K562 (cell line): ENCODE measurements around the gene HAPLN3. TPM values are rescaled to one million over a fixed set of nuclear protein-coding genes. Genes with fewer than 3 reads are reported as not detected.

Experiments
- ADNP ChIP-seq: fragments of 200-800 bp; sonication (Bioruptor generic); IDR thresholded peaks from 2 replicates; pipeline ENCODE4 v1.6.1; 2016; ENCODE audit warnings: missing genetic modification characterization, missing compliant biosample characterization
- BACH1 ChIP-seq: fragments of 200-800 bp; sonication (Bioruptor generic); IDR thresholded peaks from 2 replicates; pipeline ENCODE4 v1.6.1; 2016; ENCODE audit warnings: missing genetic modification characterization, missing compliant biosample characterization
- CBFA2T2 ChIP-seq: fragments of 450-650 bp; conservative IDR thresholded peaks from 2 replicates; pipeline ENCODE4 v1.6.1; 2017; ENCODE audit warnings: mild to moderate bottlenecking
- CBX3 ChIP-seq, 2 experiments: IDR thresholded peaks; 1 replicate in 1 of 2; 2 replicates in 1 of 2; pipeline ENCODE4 v1.6.1; 2012; ENCODE audit warnings: inconsistent platforms in 2 of 2, low read length in 2 of 2, borderline replicate concordance in 1 of 2, control low read depth in 1 of 2
- CSDE1 ChIP-seq, 2 experiments: fragments of 450-650 bp; IDR thresholded peaks; 2 replicates each; pipeline ENCODE4 v1.6.1; 2016; ENCODE audit warnings: mild to moderate bottlenecking in 1 of 2
- DDX20 ChIP-seq: fragments of 450-650 bp; IDR thresholded peaks from 2 replicates; pipeline ENCODE4 v1.6.1; 2016; ENCODE audit warnings: missing genetic modification characterization, low read depth, mild to moderate bottlenecking, missing compliant biosample characterization, moderate library complexity
- ETV6 ChIP-seq, 3 experiments: fragments of 150-350 bp in 1 of 3; sonication (generic) in 1 of 3; formaldehyde crosslinking in 1 of 3; IDR thresholded peaks; 2 replicates each; pipeline versions ENCODE4 v1.6.1 to v1.8.0; 2014 to 2022; ENCODE audit warnings: borderline replicate concordance in 2 of 3, low read depth in 2 of 3, antibody characterized with exemption in 1 of 3, low read length in 1 of 3, mild to moderate bottlenecking in 1 of 3, missing genetic modification reagents in 1 of 3
- FOXK2 ChIP-seq, 2 experiments: fragments of 450-650 bp; IDR thresholded peaks in 1 of 2; conservative IDR thresholded peaks in 1 of 2; 2 replicates each; pipeline ENCODE4 v1.6.1; 2016; ENCODE audit warnings: low read depth in 2 of 2, mild to moderate bottlenecking in 1 of 2
- HMGN3 ChIP-seq: IDR thresholded peaks from 2 replicates; pipeline ENCODE4 v1.6.1; 2011; ENCODE audit warnings: borderline replicate concordance, low read depth, mild to moderate bottlenecking, mixed read lengths, low read length; ENCODE audit not compliant: insufficient read length; ENCODE audit errors: extremely low read depth
- KAT7 ChIP-seq: sonication (generic); formaldehyde crosslinking; IDR thresholded peaks from 2 replicates; pipeline ENCODE4 v1.8.0; 2022; ENCODE audit warnings: missing genetic modification reagents, mild to moderate bottlenecking, borderline replicate concordance
- MAZ ChIP-seq, 2 experiments: fragments of 450-650 bp in 1 of 2; sonication (generic) in 1 of 2; formaldehyde crosslinking; IDR thresholded peaks in 1 of 2; conservative IDR thresholded peaks in 1 of 2; 2 replicates each; pipeline versions ENCODE4 v1.4.0 to v1.5.0; 2020; ENCODE audit warnings: mild to moderate bottlenecking in 1 of 2, missing genetic modification reagents in 1 of 2
- MCM2 ChIP-seq: fragments of 450-650 bp; IDR thresholded peaks from 2 replicates; pipeline ENCODE4 v1.6.1; 2017; ENCODE audit warnings: low read depth, mild to moderate bottlenecking
- PCBP1 ChIP-seq: fragments of 200-400 bp; formaldehyde crosslinking; IDR thresholded peaks from 2 replicates; pipeline ENCODE4 v1.6.1; 2018; ENCODE audit warnings: mild to moderate bottlenecking, low read depth, low read length; ENCODE audit not compliant: poor library complexity, severe bottlenecking
- PHF8 ChIP-seq: fragments of 200-600 bp; sonication (generic); IDR thresholded peaks from 2 replicates; pipeline ENCODE4 v1.6.1; 2012; ENCODE audit warnings: mixed run types, mild to moderate bottlenecking, inconsistent platforms, low read length, moderate library complexity, borderline replicate concordance
- PML ChIP-seq: IDR thresholded peaks from 2 replicates; pipeline ENCODE4 v1.6.1; 2012; ENCODE audit warnings: low read length, inconsistent platforms
- POLR2A ChIP-seq: fragments of 450-650 bp; conservative IDR thresholded peaks from 2 replicates; pipeline ENCODE4 v1.6.1; 2016
- POLR2G ChIP-seq: fragments of 200-400 bp; formaldehyde crosslinking; IDR thresholded peaks from 2 replicates; pipeline ENCODE4 v1.6.1; 2017; ENCODE audit warnings: low read depth, mild to moderate bottlenecking, antibody characterized with exemption, low read length, moderate library complexity
- RFX5 ChIP-seq: IDR thresholded peaks from 2 replicates; pipeline ENCODE4 v1.6.1; 2011; ENCODE audit warnings: low read depth, mild to moderate bottlenecking, improper control_type of control experiment, low read length
- RHOXF2B ChIP-seq: fragments of 250-450 bp; sonication (Bioruptor Pico); conservative IDR thresholded peaks from 2 replicates; pipeline ENCODE4 v1.5.1; 2021
- SRSF3 ChIP-seq: fragments of 200-400 bp; formaldehyde crosslinking; IDR thresholded peaks from 2 replicates; pipeline ENCODE4 v1.6.1; 2016; ENCODE audit warnings: mild to moderate bottlenecking, low read length, moderate library complexity; ENCODE audit not compliant: insufficient read depth
- SUPT5H ChIP-seq: fragments of 450-650 bp; IDR thresholded peaks from 2 replicates; pipeline ENCODE4 v1.6.1; 2016
- TARDBP ChIP-seq: fragments of 450-650 bp; IDR thresholded peaks from 2 replicates; pipeline ENCODE4 v1.6.1; 2016
- ZBTB1 ChIP-seq: sonication (generic); formaldehyde crosslinking; IDR thresholded peaks from 2 replicates; pipeline ENCODE4 v1.8.1; 2023; ENCODE audit warnings: missing genetic modification reagents, low read depth, mild to moderate bottlenecking, borderline replicate concordance
- ZFP91 ChIP-seq: sonication (generic); formaldehyde crosslinking; IDR thresholded peaks from 2 replicates; pipeline ENCODE4 v1.8.0; 2022; ENCODE audit warnings: mild to moderate bottlenecking, missing genetic modification reagents
- ZKSCAN8 ChIP-seq: fragments of 200-800 bp; sonication (Bioruptor generic); IDR thresholded peaks from 2 replicates; pipeline ENCODE4 v1.6.1; 2016; ENCODE audit warnings: missing genetic modification characterization, missing compliant biosample characterization
- ZNF197 ChIP-seq: fragments of 200-800 bp; sonication (Bioruptor generic); IDR thresholded peaks from 2 replicates; pipeline ENCODE4 v1.6.1; 2016; ENCODE audit warnings: low read depth, missing genetic modification characterization, missing compliant biosample characterization
- ZNF224 ChIP-seq: sonication (generic); formaldehyde crosslinking; IDR thresholded peaks from 2 replicates; pipeline ENCODE4 v1.8.0; 2022; ENCODE audit warnings: mild to moderate bottlenecking, missing genetic modification reagents
- ZNF444 ChIP-seq: fragments of 250-450 bp; sonication (Bioruptor Pico); IDR thresholded peaks from 2 replicates; pipeline ENCODE4 v1.4.0; 2020; ENCODE audit warnings: mild to moderate bottlenecking, moderate library complexity
- ZNF584 ChIP-seq: fragments of 200-800 bp; sonication (Bioruptor generic); IDR thresholded peaks from 2 replicates; pipeline ENCODE4 v1.6.1; 2016; ENCODE audit warnings: low read depth, mild to moderate bottlenecking, missing genetic modification characterization, missing compliant biosample characterization
- polyA plus RNA-seq, 8 experiments: library from polyadenylated mRNA; depleted of rRNA in 4 of 8; stranded (reverse) in 5 of 8; unstranded in 3 of 8; fragments of >200 nt; fragmentation: Nextera tagmentation in 2 of 8; fragmentation: Illumina TruSeq in 1 of 8; extraction: Ambion mirVana in 2 of 8; extraction: Trizol in 1 of 8; gene quantifications; 2 replicates each; pipeline versions ENCODE4 v1.2.1 to v1.2.3, GENCODE V29; 2011 to 2014; ENCODE audit warnings: inconsistent platforms in 1 of 8, missing spikeins in 1 of 8
- total RNA-seq, 7 experiments: library from RNA; depleted of rRNA in 6 of 7; stranded (reverse); fragments of >200 nt in 6 of 7; fragmentation: Illumina TruSeq in 2 of 7; extraction: Trizol in 2 of 7; gene quantifications; 2 replicates each; pipeline versions ENCODE4 v1.2.1 to v1.2.3, GENCODE V29; 2011 to 2021; ENCODE audit warnings: low replicate concordance in 1 of 7

Gene HAPLN3
- total and polyA plus RNA-seq, 9 of the 15 experiments (the other 6 are each of a cell fraction or from before 2014, with no cell fraction given), result 0.04 to 2.4 (median 0.65) TPM

- TF ChIP-seq ZFP91 (CRISPR knock-in tag), result no peak
- peak; percentile 81 for TF ChIP-seq POLR2A
- no peak for TF ChIP-seq CSDE1 (IDR thresholded peaks at IDR 0.05)
- TF ChIP-seq ETV6 (IDR thresholded peaks at IDR 0.05; ENCODE audit: borderline replicate concordance in 1 of 2, low read depth in 2 of 2, low read length in 1 of 2), result no peak
- no peak for TF ChIP-seq ETV6 (CRISPR knock-in tag; IDR thresholded peaks at IDR 0.05; ENCODE audit: borderline replicate concordance)
- no peak for TF ChIP-seq ZKSCAN8 (CRISPR knock-in tag)
- no peak for TF ChIP-seq KAT7
- peak; percentile 67; the same call in 1 of the 2 replicates for TF ChIP-seq PHF8
- TF ChIP-seq ZNF444 (CRISPR knock-in tag), result no peak
- peak; percentile 69 for TF ChIP-seq SUPT5H
- no peak for TF ChIP-seq RHOXF2B (CRISPR knock-in tag)
- no peak for TF ChIP-seq FOXK2 (conservative IDR thresholded peaks at IDR 0.05 in 1 of 2, IDR thresholded peaks at IDR 0.05 in 1 of 2; ENCODE audit: low read depth in 2 of 2)
- TF ChIP-seq CBFA2T2, result no peak
- no peak for TF ChIP-seq TARDBP
- no peak for TF ChIP-seq ZNF584
- no peak for TF ChIP-seq CBX3 (IDR thresholded peaks at IDR 0.05; ENCODE audit: borderline replicate concordance in 1 of 2, low read length in 2 of 2)
- TF ChIP-seq ADNP (tag), result no peak
- TF ChIP-seq MCM2, result no peak
- TF ChIP-seq SRSF3, result no peak
- TF ChIP-seq POLR2G, result peak; percentile 99
- TF ChIP-seq BACH1 (tag), result no peak
- peak; percentile 49 to 72; a peak in 2 of 4 replicates for TF ChIP-seq MAZ (CRISPR knock-in tag; conservative IDR thresholded peaks at IDR 0.05 in 1 of 2, IDR thresholded peaks at IDR 0.05 in 1 of 2)
- peak; percentile 62 for TF ChIP-seq HMGN3
- TF ChIP-seq PCBP1, result peak; percentile 69
- TF ChIP-seq PML, result 0 out of 2 replicates have a peak, but pooled peaks have one; percentile 18
- TF ChIP-seq DDX20 (tag), result no peak
- no peak for TF ChIP-seq ZNF224 (CRISPR knock-in tag)
- TF ChIP-seq RFX5, result no peak
- TF ChIP-seq ZBTB1 (CRISPR knock-in tag), result no peak
- no peak for TF ChIP-seq ZNF197 (CRISPR knock-in tag)
Measured at GRCh38 chr15:88913017-88913849, 17.9 kb upstream of the HAPLN3 start, which contains the start of gene MFGE8 (continued).
